ENCODE results near the gene DDIT4. TPM values are rescaled to one million over a fixed set of nuclear protein-coding genes. Genes with fewer than 3 reads are reported as not detected.

Gene DDIT4
- total and polyA plus RNA-seq, 2 experiments from 2014 or later = 114 to 136 TPM

- Histone ChIP-seq H3K9me2 (ENCODE audit: insufficient read depth) (no peaks in the 10 kb centered on the region), H3K79me2 (replicated peaks; ENCODE audit: insufficient read depth) (no peaks in the 10 kb centered on the region), H3K27me3 (ENCODE audit: insufficient read depth) (no peaks in the 10 kb centered on the region), H4K20me1 (replicated peaks; ENCODE audit: insufficient read depth) (no peaks in the 10 kb centered on the region), H3K4me2 (peak overlapping the region; percentile 87; the same call in 1 of the 2 replicates), H3K36me3 (ENCODE audit: insufficient read depth) (no peaks in the 10 kb centered on the region), H3K4me3 (0 out of 2 replicates have a peak overlapping the region, but pooled peaks have one; percentile 23), H3F3A (replicated peaks; ENCODE audit: low read depth) (peaks cover 13% of the 10 kb centered on the region), H2AFZ (peak overlapping the region; percentile 88), H3K4me1 (ENCODE audit: insufficient read depth) (peaks cover 27% of the 10 kb centered on the region), H3K27ac (ENCODE audit: low read depth) (peak overlapping the region; percentile 98)
- no peaks in the 10 kb centered on the region for H3K36me3 Mint-ChIP-seq (ENCODE audit: low read depth)
- TF ChIP-seq CREB1 (CRISPR knock-in tag; IDR thresholded peaks at IDR 0.05; ENCODE audit: low read depth) = no peak
- 0 out of 2 replicates have a peak, but pooled peaks have one; percentile 27 for TF ChIP-seq ZNF462 (CRISPR knock-in tag; IDR thresholded peaks at IDR 0.05)
- peak; percentile 63 for TF ChIP-seq POLR2AphosphoS5 (IDR thresholded peaks at IDR 0.05; ENCODE audit: low read depth)
- H3K27ac Mint-ChIP-seq = peak overlapping the region; percentile 100
- H3K9me3 Mint-ChIP-seq = no peaks in the 10 kb centered on the region; the same call in 2 of the 3 replicates
- DNase-seq (ENCODE audit: low spot score) (peak; percentile 90), ATAC-seq (peak; percentile 57)
- H3K27me3 Mint-ChIP-seq (ENCODE audit: insufficient read depth, low read depth, poor library complexity) = peaks cover 28% of the 10 kb centered on the region
- peak overlapping the region; percentile 60 for H3K4me3 Mint-ChIP-seq
- H3K4me1 Mint-ChIP-seq = peaks cover 55% of the 10 kb centered on the region
Observed at GRCh38 chr10:72320676-72321247, 47.0 kb downstream of the DDIT4 start.

Data from GM23338 (cell line).